Testis (tissue), 3 donors: ENCODE data around the gene PHLDA2. TPM values are rescaled to one million over a fixed set of nuclear protein-coding genes. Genes with fewer than 3 reads are reported as not detected.

Source experiments
- DNase-seq: peaks from one replicate; pipeline ENCODE4 v3.0.0-alpha.2; 2019
- H3K27ac ChIP-seq, 2 donors: fragments of 200-600 bp; sonication (generic); one replicate each; pipeline ENCODE4 v1.5.1; 2019
- H3K27me3 ChIP-seq: fragments of 200-600 bp; sonication (generic); one replicate; pipeline ENCODE4 v1.5.1; 2019
- H3K36me3 ChIP-seq: fragments of 200-600 bp; sonication (generic); one replicate; pipeline ENCODE4 v1.5.1; 2017; ENCODE audit warnings: low read depth; ENCODE audit errors: missing control alignments
- H3K4me1 ChIP-seq: fragments of 200-600 bp; sonication (generic); one replicate; pipeline ENCODE4 v1.5.1; 2019
- H3K4me3 ChIP-seq, 2 donors: fragments of 200-600 bp; sonication (generic); one replicate each; pipeline ENCODE4 v1.5.1; 2017 to 2019
- H3K9me3 ChIP-seq: fragments of 200-600 bp; sonication (generic); one replicate; pipeline ENCODE4 v1.5.1; 2017
- CTCF ChIP-seq, 3 experiments: fragments of 450-650 bp in 2 of 3; fragments of 200-600 bp in 1 of 3; sonication (generic) in 1 of 3; IDR thresholded peaks; one replicate each; pipeline ENCODE4 v1.5.1; 2016 to 2019; ENCODE audit warnings: antibody characterized with exemption in 3 of 3, mild to moderate bottlenecking in 2 of 3, moderate library complexity in 1 of 3
- POLR2A ChIP-seq: fragments of 450-650 bp; IDR thresholded peaks from one replicate; pipeline ENCODE4 v1.6.1; 2017; ENCODE audit warnings: antibody characterized with exemption, mild to moderate bottlenecking, moderate library complexity
- whole genome bisulfite sequencing, 2 donors: methylation state at CpG; one replicate each; pipeline ENCODE4 v1.1.5; 2018; 5-methylcytosine and 5-hydroxymethylcytosine counted together
- intact Hi-C: fragments of 100-400 bp; cut with DNase I; formaldehyde crosslinking; loops from one replicate; pipeline ENCODE4 v1.15.1; 2023; ENCODE audit warnings: low total_unique reads
- polyA plus RNA-seq: library from polyadenylated mRNA; stranded (reverse); fragments of 350-450 nt; fragmentation: Illumina TruSeq; extraction: RNeasy Lipid Tissue Mini Kit (QIAGEN cat#74804); gene quantifications from one replicate; pipeline ENCODE4 v1.2.3, GENCODE V29; 2014; ENCODE audit warnings: low read depth, low replicate concordance; ENCODE audit not compliant: insufficient read depth
- total RNA-seq, 2 donors: library from RNA; depleted of rRNA; stranded (reverse); fragments of >200 nt; gene quantifications; one replicate each; pipeline ENCODE4 v1.2.3, GENCODE V29; 2016

Gene PHLDA2
- total and polyA plus RNA-seq, 3 donors from 2014 or later: 0.62 to 4.0 (median 2.2) TPM

- no peak for TF ChIP-seq POLR2A
- TF ChIP-seq CTCF (IDR thresholded peaks at IDR 0.05): no peak
- H3K4me3 ChIP-seq: no peak overlapping the region
- H3K27ac ChIP-seq: no peak overlapping the region
- peaks cover 8% of the 10 kb centered on the region for H3K4me1 ChIP-seq
- H3K36me3 ChIP-seq: no peaks in the 10 kb centered on the region
- intact Hi-C loops: no loop called here
- DNase-seq: no peak
- no peaks in the 10 kb centered on the region for H3K27me3 ChIP-seq
- H3K9me3 ChIP-seq: no peaks in the 10 kb centered on the region
- WGBS, 2 donors: 73 to 89% methylated on average over 14 of the region's 14 CpGs
Observed at GRCh38 chr11:2934611-2935239, 5.5 kb upstream of the PHLDA2 start.

- DNase-seq: no peak
- intact Hi-C loops: no loop called here
- H3K36me3 ChIP-seq: no peaks in the 10 kb centered on the region
- H3K9me3 ChIP-seq: no peaks in the 10 kb centered on the region
- 87 to 96% methylated on average over 7 of the region's 7 CpGs for WGBS, 2 donors
- H3K27ac ChIP-seq: no peak overlapping the region
- peaks cover 8% of the 10 kb centered on the region for H3K4me1 ChIP-seq
- no peaks in the 10 kb centered on the region for H3K27me3 ChIP-seq
- TF ChIP-seq POLR2A (no peak), CTCF (IDR thresholded peaks at IDR 0.05) (no peak)
- no peak overlapping the region for H3K4me3 ChIP-seq
Observed at GRCh38 chr11:2934021-2934550, 4.9 kb upstream of the PHLDA2 start.

DNA sequence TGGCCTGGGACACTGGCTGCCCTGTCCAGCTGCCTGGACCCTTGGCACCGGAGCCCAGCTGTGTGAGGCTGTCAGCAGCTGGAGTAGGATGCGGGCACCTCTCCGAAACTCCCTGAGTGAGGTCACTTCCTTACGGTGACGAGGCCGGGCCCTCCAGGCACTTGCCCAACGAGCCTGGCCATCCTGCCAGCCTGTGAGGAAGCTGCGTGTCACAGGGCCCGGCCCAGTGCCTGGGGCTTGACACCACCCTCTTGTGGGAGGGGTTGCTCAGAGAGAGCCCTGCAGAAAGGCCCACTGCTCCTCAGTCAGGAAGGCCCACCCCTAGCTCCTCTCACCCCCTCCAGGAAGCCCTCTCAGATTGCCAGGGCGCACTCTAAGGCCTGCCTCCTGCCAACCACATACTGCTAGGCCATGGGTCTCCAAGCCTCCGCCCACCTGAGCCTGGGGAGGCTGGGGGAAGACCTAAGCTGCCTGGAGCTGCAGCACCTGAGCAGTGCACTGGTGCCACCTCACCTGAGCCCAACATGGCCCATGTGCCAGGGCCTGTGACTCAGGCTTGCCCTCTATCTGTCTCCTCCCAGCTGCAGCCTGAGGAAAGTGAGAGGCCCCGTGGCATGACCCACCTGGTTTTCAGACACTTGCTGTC lies 4.3 kb upstream of the PHLDA2 start:
- no peak overlapping the region for H3K4me3 ChIP-seq
- WGBS, 2 donors: 50 to 68% methylated on average over 1 to 11 of the region's 12 CpGs
- peaks cover 9% of the 10 kb centered on the region for H3K4me1 ChIP-seq
- H3K27me3 ChIP-seq: no peaks in the 10 kb centered on the region
- DNase-seq: peak; percentile 41
- TF ChIP-seq POLR2A: no peak
- TF ChIP-seq CTCF (IDR thresholded peaks at IDR 0.05): no peak
- no peaks in the 10 kb centered on the region for H3K9me3 ChIP-seq
- H3K36me3 ChIP-seq: no peaks in the 10 kb centered on the region
- intact Hi-C loops: no loop called here
- no peak overlapping the region for H3K27ac ChIP-seq

GRCh38 chr11:2932850-2933251 lies 3.6 kb upstream of the PHLDA2 start:
- no peak overlapping the region for H3K27ac ChIP-seq
- H3K9me3 ChIP-seq: no peaks in the 10 kb centered on the region
- no peaks in the 10 kb centered on the region for H3K27me3 ChIP-seq
- peaks cover 12% of the 10 kb centered on the region for H3K4me1 ChIP-seq
- H3K4me3 ChIP-seq: no peak overlapping the region
- 58 to 77% methylated on average over 2 to 15 of the region's 15 CpGs for WGBS, 2 donors
- no peak for TF ChIP-seq POLR2A
- no peak for TF ChIP-seq CTCF (IDR thresholded peaks at IDR 0.05)
- H3K36me3 ChIP-seq: no peaks in the 10 kb centered on the region
- intact Hi-C loops: no loop called here
- DNase-seq: no peak
